NB4 (cell line): ENCODE results near the gene RIT2.

Experiments used
- DNase-seq: peaks from one replicate; pipeline ENCODE4 v3.0.0; 2010; ENCODE audit warnings: low read depth
- H3K4me3 ChIP-seq: one replicate; pipeline ENCODE4 v1.5.1; 2011; ENCODE audit warnings: mild to moderate bottlenecking, low read depth, low read length, moderate library complexity
- CTCF ChIP-seq: IDR thresholded peaks from one replicate; pipeline ENCODE4 v1.5.1; 2012; ENCODE audit warnings: low read depth, low read length
- MAX ChIP-seq: IDR thresholded peaks from 2 replicates; pipeline ENCODE4 v1.6.1; 2011; ENCODE audit warnings: low read depth, low read length
- MYC ChIP-seq: IDR thresholded peaks from 2 replicates; pipeline ENCODE4 v1.6.1; 2011; ENCODE audit warnings: low read depth, low read length
- POLR2A ChIP-seq: IDR thresholded peaks from 2 replicates; pipeline ENCODE4 v1.6.1; 2011; ENCODE audit warnings: mild to moderate bottlenecking; ENCODE audit not compliant: insufficient read length; ENCODE audit errors: extremely low read depth

The RIT2 gene

GRCh38 chr18:42948831-42949230 lies 166.7 kb downstream of the RIT2 start:
- no peak for DNase-seq
- no peak overlapping the region for H3K4me3 ChIP-seq
- TF ChIP-seq MAX (no peak), POLR2A (no peak), CTCF (no peak), MYC (no peak)

- no peak overlapping the region for H3K4me3 ChIP-seq
- TF ChIP-seq CTCF, result no peak
- TF ChIP-seq MAX, result no peak
- no peak for TF ChIP-seq POLR2A
- TF ChIP-seq MYC, result no peak
- no peak for DNase-seq
Measured at GRCh38 chr18:42941860-42942259, 173.6 kb downstream of the RIT2 start.

GRCh38 chr18:42941021-42941420 lies 174.5 kb downstream of the RIT2 start:
- H3K4me3 ChIP-seq, result no peak overlapping the region
- no peak for TF ChIP-seq CTCF
- TF ChIP-seq MYC, result no peak
- TF ChIP-seq POLR2A, result no peak
- TF ChIP-seq MAX, result no peak
- no peak for DNase-seq

GRCh38 chr18:42937436-42937835 lies 178.0 kb downstream of the RIT2 start:
- TF ChIP-seq MAX (no peak), MYC (no peak), POLR2A (no peak), CTCF (no peak)
- no peak for DNase-seq
- H3K4me3 ChIP-seq, result no peak overlapping the region

GRCh38 chr18:42936289-42936688 lies 179.2 kb downstream of the RIT2 start:
- no peak for TF ChIP-seq POLR2A
- TF ChIP-seq CTCF, result no peak
- TF ChIP-seq MYC, result no peak
- no peak for TF ChIP-seq MAX
- no peak for DNase-seq
- no peak overlapping the region for H3K4me3 ChIP-seq

GRCh38 chr18:42931491-42931890 lies 184.0 kb downstream of the RIT2 start:
- TF ChIP-seq MYC (no peak), CTCF (no peak), POLR2A (no peak), MAX (no peak)
- DNase-seq, result no peak
- no peak overlapping the region for H3K4me3 ChIP-seq
